Transverse colon (tissue), 3 donors: ENCODE results near the gene TYMS.

Experiments
- POLR2A ChIP-seq: fragments of 450-650 bp; IDR thresholded peaks from one replicate; pipeline ENCODE4 v1.6.1; 2016; ENCODE audit warnings: antibody characterized with exemption, mild to moderate bottlenecking, moderate library complexity
- TF ChIP-seq, protein P1 (sequence below), 5 experiments: fragments of 200-600 bp in 3 of 5; fragments of 450-650 bp in 2 of 5; sonication (generic) in 3 of 5; IDR thresholded peaks; 1 replicate in 2 of 5; 2 replicates in 3 of 5; pipeline ENCODE4 v1.5.1; 2016 to 2017; ENCODE audit warnings: antibody characterized with exemption in 5 of 5, inconsistent platforms in 3 of 5, mild to moderate bottlenecking in 2 of 5, moderate library complexity in 1 of 5

DNA sequence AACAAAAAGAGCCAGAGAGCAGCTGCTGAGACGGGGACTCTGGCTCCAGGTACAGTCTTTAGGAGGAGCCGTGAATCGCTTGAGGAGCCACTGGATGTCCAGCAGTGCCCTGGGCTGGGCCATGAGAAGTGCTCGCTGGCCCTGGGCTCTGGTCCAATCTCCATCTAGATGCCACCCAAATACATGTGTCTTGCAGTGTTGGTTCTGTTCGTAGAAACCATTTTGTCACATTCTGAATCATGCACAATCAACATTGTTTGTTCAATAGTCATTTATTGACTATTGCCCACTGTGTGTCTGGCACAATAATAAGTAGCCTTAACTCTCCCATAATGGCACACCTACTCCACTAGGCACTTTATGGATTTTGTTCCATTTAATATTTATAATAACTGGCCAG is 26.1 kb downstream of the TYMS start:
- TF ChIP-seq POLR2A, result no peak
- TF ChIP-seq, protein P1, sequence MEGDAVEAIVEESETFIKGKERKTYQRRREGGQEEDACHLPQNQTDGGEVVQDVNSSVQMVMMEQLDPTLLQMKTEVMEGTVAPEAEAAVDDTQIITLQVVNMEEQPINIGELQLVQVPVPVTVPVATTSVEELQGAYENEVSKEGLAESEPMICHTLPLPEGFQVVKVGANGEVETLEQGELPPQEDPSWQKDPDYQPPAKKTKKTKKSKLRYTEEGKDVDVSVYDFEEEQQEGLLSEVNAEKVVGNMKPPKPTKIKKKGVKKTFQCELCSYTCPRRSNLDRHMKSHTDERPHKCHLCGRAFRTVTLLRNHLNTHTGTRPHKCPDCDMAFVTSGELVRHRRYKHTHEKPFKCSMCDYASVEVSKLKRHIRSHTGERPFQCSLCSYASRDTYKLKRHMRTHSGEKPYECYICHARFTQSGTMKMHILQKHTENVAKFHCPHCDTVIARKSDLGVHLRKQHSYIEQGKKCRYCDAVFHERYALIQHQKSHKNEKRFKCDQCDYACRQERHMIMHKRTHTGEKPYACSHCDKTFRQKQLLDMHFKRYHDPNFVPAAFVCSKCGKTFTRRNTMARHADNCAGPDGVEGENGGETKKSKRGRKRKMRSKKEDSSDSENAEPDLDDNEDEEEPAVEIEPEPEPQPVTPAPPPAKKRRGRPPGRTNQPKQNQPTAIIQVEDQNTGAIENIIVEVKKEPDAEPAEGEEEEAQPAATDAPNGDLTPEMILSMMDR (IDR thresholded peaks at IDR 0.05), result no peak
